ENCODE results near the gene XYLB.

- TF ChIP-seq CTCF (IDR thresholded peaks at IDR 0.05), result no peak
- no peak for TF ChIP-seq RXRA (IDR thresholded peaks at IDR 0.05; ENCODE audit: borderline replicate concordance, low read depth)
- no peak for TF ChIP-seq JUND (IDR thresholded peaks at IDR 0.05)
- no peak for TF ChIP-seq POLR2AphosphoS5 (IDR thresholded peaks at IDR 0.05; ENCODE audit: low read depth, low read length)
- TF ChIP-seq RCOR1 (IDR thresholded peaks at IDR 0.05; ENCODE audit: low read length), result no peak
- no peak for TF ChIP-seq ZBTB33 (IDR thresholded peaks at IDR 0.05; ENCODE audit: borderline replicate concordance, low read depth)
- TF ChIP-seq YY1 (IDR thresholded peaks at IDR 0.05; ENCODE audit: low read depth), result no peak
- TF ChIP-seq SIN3A (IDR thresholded peaks at IDR 0.05; ENCODE audit: borderline replicate concordance, low read depth, low read length), result no peak
- no peak for TF ChIP-seq MXI1 (IDR thresholded peaks at IDR 0.05; ENCODE audit: low read depth, low read length)
Measured at GRCh38 chr3:38353151-38353550, 6.6 kb downstream of the XYLB start.
